HEK293T (cell line): ENCODE measurements around the gene HSPB6.

ENCODE experiments used
- BHLHE40 ChIP-seq: fragments of 450-650 bp; IDR thresholded peaks from 2 replicates; pipeline ENCODE4 v1.6.1; 2016; ENCODE audit warnings: mild to moderate bottlenecking, moderate library complexity, borderline replicate concordance
- CTBP1 ChIP-seq: fragments of 450-650 bp; IDR thresholded peaks from 2 replicates; pipeline ENCODE4 v1.6.1; 2016; ENCODE audit warnings: borderline replicate concordance
- FOXM1 ChIP-seq: fragments of 450-650 bp; IDR thresholded peaks from 2 replicates; pipeline ENCODE4 v1.6.1; 2017; ENCODE audit warnings: mild to moderate bottlenecking, borderline replicate concordance
- HDGF ChIP-seq: fragments of 450-650 bp; IDR thresholded peaks from 2 replicates; pipeline ENCODE4 v1.6.1; 2017; ENCODE audit warnings: antibody characterized with exemption, borderline replicate concordance
- SP1 ChIP-seq: fragments of 450-650 bp; IDR thresholded peaks from 2 replicates; pipeline ENCODE4 v1.6.1; 2017
- TF ChIP-seq, protein P1 (sequence below): fragments of 450-650 bp; IDR thresholded peaks from 2 replicates; pipeline ENCODE4 v1.6.1; 2016

DNA sequence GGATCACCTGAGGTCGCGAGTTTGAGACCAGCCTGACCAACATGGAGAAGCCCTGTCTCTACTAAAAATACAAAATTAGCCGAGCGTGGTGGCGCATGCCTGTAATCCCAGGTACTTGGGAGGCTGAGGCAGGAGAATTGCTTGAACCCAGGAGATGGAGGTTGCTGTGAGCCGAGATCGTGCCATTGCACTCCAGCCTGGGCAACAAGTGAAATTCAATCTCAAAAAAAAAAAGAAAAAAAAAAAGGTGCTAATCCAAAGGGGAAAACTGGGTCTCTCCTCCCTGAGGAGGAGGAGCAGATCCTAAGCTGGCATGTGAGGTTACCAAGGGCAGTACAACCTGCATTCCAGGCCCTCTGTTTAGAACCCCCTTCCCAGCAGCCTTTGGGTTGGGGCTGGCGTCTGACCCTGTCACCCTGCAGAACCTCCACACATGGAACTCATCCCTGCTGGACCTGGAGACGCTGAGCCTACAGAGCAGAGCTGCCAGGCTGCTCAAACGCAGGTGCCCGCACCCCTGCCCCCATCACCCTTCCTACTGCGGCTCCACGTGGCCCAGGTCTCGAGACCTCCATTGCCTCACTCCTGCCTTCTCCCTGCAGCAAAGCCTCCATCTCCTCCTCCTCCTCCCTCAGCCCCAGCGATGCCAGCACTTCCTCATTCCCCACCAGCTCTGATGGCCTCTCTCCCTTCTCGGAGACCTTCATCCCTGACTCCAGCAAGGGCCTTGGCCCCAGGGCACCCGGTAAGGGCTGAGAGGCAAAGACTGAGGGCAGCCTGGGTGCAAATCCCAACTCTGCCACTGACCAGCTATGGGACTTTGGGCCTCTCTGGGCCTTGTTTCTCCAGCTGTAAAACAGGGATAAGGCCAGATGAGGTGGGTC lies 7.8 kb upstream of the HSPB6 start:
- TF ChIP-seq BHLHE40 (no peak), CTBP1 (no peak), SP1 (no peak), FOXM1 (no peak), HDGF (no peak)
- TF ChIP-seq, protein P1, sequence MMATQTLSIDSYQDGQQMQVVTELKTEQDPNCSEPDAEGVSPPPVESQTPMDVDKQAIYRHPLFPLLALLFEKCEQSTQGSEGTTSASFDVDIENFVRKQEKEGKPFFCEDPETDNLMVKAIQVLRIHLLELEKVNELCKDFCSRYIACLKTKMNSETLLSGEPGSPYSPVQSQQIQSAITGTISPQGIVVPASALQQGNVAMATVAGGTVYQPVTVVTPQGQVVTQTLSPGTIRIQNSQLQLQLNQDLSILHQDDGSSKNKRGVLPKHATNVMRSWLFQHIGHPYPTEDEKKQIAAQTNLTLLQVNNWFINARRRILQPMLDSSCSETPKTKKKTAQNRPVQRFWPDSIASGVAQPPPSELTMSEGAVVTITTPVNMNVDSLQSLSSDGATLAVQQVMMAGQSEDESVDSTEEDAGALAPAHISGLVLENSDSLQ, result no peak
